Upper lobe of right lung (tissue), 1 donor: Measurements from ENCODE around the gene VGLL3. TPM values are rescaled to one million over a fixed set of nuclear protein-coding genes. Genes with fewer than 3 reads are reported as not detected.
"Not testable (repeated sequence)": the region's sequence is repeated elsewhere in the genome, so short reads cannot be mapped to it uniquely, and the experiment has no call there.

Source experiments
- ATAC-seq: fragments of 200-7000 bp; cut with Tn5 transposase; one replicate; pipeline ENCODE4 v1.9.1; 2020; ENCODE audit warnings: mild to moderate bottlenecking, moderate library complexity
- DNase-seq: peaks from one replicate; pipeline ENCODE4 v3.0.0-alpha.2; 2020
- H3K27ac ChIP-seq: fragments of 200-600 bp; one replicate; pipeline ENCODE4 v1.8.0; 2022
- H3K27me3 ChIP-seq: fragments of 200-600 bp; one replicate; pipeline ENCODE4 v1.8.0; 2022; ENCODE audit warnings: mild to moderate bottlenecking
- H3K36me3 ChIP-seq: fragments of 200-600 bp; one replicate; pipeline ENCODE4 v1.8.0; 2022
- H3K4me1 ChIP-seq: fragments of 200-600 bp; one replicate; pipeline ENCODE4 v1.8.0; 2022
- H3K4me3 ChIP-seq: fragments of 200-600 bp; one replicate; pipeline ENCODE4 v1.8.0; 2022; ENCODE audit warnings: mild to moderate bottlenecking
- H3K9me3 ChIP-seq: fragments of 200-600 bp; one replicate; pipeline ENCODE4 v1.8.0; 2022
- intact Hi-C: fragments of 100-400 bp; cut with DNase I; formaldehyde crosslinking; loops from one replicate; pipeline ENCODE4 v1.11.0; 2022
- total RNA-seq: library from RNA; stranded (reverse); fragmentation: NEBNext Ultra II Directional; extraction: Animal tissue kit (Norgen Biotek cat#: 25700); gene quantifications from one replicate; pipeline ENCODE4 v1.2.1, GENCODE V29; 2021
- TF ChIP-seq, protein P1 (sequence below): fragments of 200-600 bp; IDR thresholded peaks from one replicate; pipeline ENCODE4 v1.8.0; 2022; ENCODE audit warnings: antibody characterized with exemption
- donor health status: DM: no; HTN: yes; CAD: no; lungs with severe emphysema.

VGLL3 gene
- total RNA-seq, 1 donor from 2014 or later = 61.5 TPM

GRCh38 chr3:87025661-87026645 lies 35.0 kb upstream of the VGLL3 start:
- DNase-seq = no peak

DNA sequence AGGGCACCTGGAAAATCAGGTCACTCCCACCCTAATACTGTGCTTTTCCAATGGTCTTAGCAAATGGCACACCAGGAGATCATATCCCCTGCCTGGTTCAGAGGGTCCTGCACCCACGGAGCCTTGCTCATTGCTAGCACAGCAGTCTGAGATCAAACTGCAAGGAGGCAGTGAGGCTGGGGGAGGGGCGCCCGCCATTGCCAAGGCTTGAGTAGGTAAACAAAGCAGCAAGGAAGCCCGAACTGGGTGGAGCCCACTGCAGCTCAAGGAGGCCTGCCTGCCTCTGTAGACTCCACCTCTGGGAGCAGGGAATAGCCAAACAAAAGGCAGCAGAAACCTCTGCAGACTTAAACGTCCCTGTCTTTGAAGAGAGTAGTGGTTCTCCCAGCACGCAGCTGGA lies 26.4 kb upstream of the VGLL3 start:
- intact Hi-C loops, H3K36me3 ChIP-seq, H3K27me3 ChIP-seq, H3K4me1 ChIP-seq, DNase-seq, H3K27ac ChIP-seq, H3K4me3 ChIP-seq, H3K9me3 ChIP-seq, ATAC-seq: not testable (repeated sequence)

More at GRCh38 chr3:87025661-87026645, 35.0 kb upstream of the VGLL3 start:
- Histone ChIP-seq H3K27ac (no peak overlapping the region), H3K4me3 (no peak overlapping the region), H3K4me1 (no peaks in the 10 kb centered on the region), H3K9me3 (no peaks in the 10 kb centered on the region), H3K27me3 (no peaks in the 10 kb centered on the region), H3K36me3 (no peaks in the 10 kb centered on the region)
- intact Hi-C loops = no loop called here
- TF ChIP-seq, protein P1, sequence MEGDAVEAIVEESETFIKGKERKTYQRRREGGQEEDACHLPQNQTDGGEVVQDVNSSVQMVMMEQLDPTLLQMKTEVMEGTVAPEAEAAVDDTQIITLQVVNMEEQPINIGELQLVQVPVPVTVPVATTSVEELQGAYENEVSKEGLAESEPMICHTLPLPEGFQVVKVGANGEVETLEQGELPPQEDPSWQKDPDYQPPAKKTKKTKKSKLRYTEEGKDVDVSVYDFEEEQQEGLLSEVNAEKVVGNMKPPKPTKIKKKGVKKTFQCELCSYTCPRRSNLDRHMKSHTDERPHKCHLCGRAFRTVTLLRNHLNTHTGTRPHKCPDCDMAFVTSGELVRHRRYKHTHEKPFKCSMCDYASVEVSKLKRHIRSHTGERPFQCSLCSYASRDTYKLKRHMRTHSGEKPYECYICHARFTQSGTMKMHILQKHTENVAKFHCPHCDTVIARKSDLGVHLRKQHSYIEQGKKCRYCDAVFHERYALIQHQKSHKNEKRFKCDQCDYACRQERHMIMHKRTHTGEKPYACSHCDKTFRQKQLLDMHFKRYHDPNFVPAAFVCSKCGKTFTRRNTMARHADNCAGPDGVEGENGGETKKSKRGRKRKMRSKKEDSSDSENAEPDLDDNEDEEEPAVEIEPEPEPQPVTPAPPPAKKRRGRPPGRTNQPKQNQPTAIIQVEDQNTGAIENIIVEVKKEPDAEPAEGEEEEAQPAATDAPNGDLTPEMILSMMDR = no peak
- no peak for ATAC-seq

GRCh38 chr3:87009271-87009670 lies 18.3 kb upstream of the VGLL3 start:
- no peak for ATAC-seq
- Histone ChIP-seq H3K27ac (no peak overlapping the region), H3K4me3 (no peak overlapping the region), H3K27me3 (no peaks in the 10 kb centered on the region), H3K36me3 (no peaks in the 10 kb centered on the region), H3K4me1 (no peaks in the 10 kb centered on the region), H3K9me3 (no peaks in the 10 kb centered on the region)
- TF ChIP-seq, protein P1 = no peak
- intact Hi-C loops = no loop called here
- no peak for DNase-seq

GRCh38 chr3:87006844-87007439 lies 16.0 kb upstream of the VGLL3 start:
- TF ChIP-seq, protein P1 = peak; percentile 22
- Histone ChIP-seq H3K4me1 (no peaks in the 10 kb centered on the region), H3K36me3 (no peaks in the 10 kb centered on the region), H3K4me3 (no peak overlapping the region), H3K9me3 (no peaks in the 10 kb centered on the region), H3K27ac (no peak overlapping the region), H3K27me3 (no peaks in the 10 kb centered on the region)
- ATAC-seq (no peak), DNase-seq (no peak)
- intact Hi-C loops = no loop called here

DNA sequence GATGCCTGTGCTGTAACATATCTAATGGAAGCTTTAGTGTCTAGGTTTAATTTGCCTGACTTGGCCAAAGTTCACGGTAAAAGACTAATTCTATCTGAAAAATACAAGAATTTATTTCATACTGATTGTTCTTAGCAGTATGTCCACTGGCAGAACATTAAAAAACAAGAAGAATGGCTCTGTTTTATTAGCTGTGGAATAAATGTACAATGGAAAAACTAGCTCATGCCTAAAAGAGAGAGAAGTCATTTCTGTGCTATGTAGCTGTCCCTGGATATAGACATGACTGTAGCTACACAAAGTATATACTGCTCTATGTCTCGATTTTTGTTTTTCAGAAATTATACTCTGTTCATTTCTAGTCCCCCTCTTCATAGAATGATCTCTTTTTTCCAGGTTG lies 13.9 kb upstream of the VGLL3 start:
- H3K36me3 ChIP-seq = no peaks in the 10 kb centered on the region
- no peak overlapping the region for H3K27ac ChIP-seq
- no peak overlapping the region for H3K4me3 ChIP-seq
- ATAC-seq = no peak
- TF ChIP-seq, protein P1 = no peak
- H3K27me3 ChIP-seq = no peaks in the 10 kb centered on the region
- no peaks in the 10 kb centered on the region for H3K4me1 ChIP-seq
- intact Hi-C loops = no loop called here
- no peaks in the 10 kb centered on the region for H3K9me3 ChIP-seq
- DNase-seq = no peak

DNA sequence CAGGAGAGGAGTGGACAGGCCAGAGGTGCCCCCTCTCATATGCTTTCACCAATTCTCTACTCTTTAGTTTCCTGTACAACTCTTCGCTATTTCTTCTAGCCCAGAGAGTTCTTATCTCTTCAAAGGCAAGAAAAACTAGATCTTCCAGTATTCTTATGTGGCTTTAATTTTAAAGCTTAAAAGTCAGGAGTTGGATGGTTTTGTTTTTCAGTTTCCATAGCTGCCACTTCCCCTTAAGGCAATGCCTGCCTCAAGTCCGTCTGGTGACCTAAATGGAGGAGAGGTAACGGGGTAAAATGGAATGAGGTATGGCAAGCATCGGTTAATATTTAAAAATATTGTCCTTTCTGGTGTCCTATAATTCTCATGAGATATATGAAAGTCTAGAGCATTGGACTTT lies 11.4 kb upstream of the VGLL3 start:
- Histone ChIP-seq H3K9me3 (no peaks in the 10 kb centered on the region), H3K36me3 (no peaks in the 10 kb centered on the region), H3K4me3 (no peak overlapping the region), H3K4me1 (no peaks in the 10 kb centered on the region), H3K27ac (no peak overlapping the region), H3K27me3 (no peaks in the 10 kb centered on the region)
- DNase-seq (no peak), ATAC-seq (peak; percentile 22)
- TF ChIP-seq, protein P1 = no peak
- intact Hi-C loops = no loop called here
